Kidney epithelial cell (primary cell): Measurements from ENCODE around the gene TSC22D2. TPM values are rescaled to one million over a fixed set of nuclear protein-coding genes. Genes with fewer than 3 reads are reported as not detected.
A peak's percentile ranks its signal among the peaks of the same experiment; 100 is the strongest.

ENCODE experiments used
- DNase-seq: peaks from one replicate; pipeline ENCODE4 v3.0.0-alpha.2; 2010; ENCODE audit warnings: low read depth
- H3K27me3 ChIP-seq: 2 replicates; pipeline ENCODE4 v1.6.0; 2011; ENCODE audit warnings: low read length; ENCODE audit not compliant: control insufficient read depth, insufficient read depth
- H3K36me3 ChIP-seq: 2 replicates; pipeline ENCODE4 v1.5.1; 2011; ENCODE audit warnings: low read length; ENCODE audit not compliant: control insufficient read depth, insufficient read depth
- H3K4me3 ChIP-seq: 2 replicates; pipeline ENCODE4 v1.5.1; 2011; ENCODE audit warnings: low read depth, mild to moderate bottlenecking, control low read depth, low read length
- CTCF ChIP-seq: IDR thresholded peaks from 2 replicates; pipeline ENCODE4 v1.5.1; 2011; ENCODE audit warnings: mild to moderate bottlenecking, moderate library complexity, low read length, control low read depth, inconsistent platforms; ENCODE audit not compliant: insufficient read depth, poor library complexity, severe bottlenecking
- total RNA-seq: library from RNA; depleted of rRNA; stranded (reverse); fragments of >200 nt; gene quantifications from 2 replicates; pipeline ENCODE4 v1.2.3, GENCODE V29; 2015

The TSC22D2 gene
- total RNA-seq, result 13.3 and 16.8 TPM in 2 replicates

- Histone ChIP-seq H3K36me3 (peaks cover 4% of the 10 kb centered on the region), H3K27me3 (no peaks in the 10 kb centered on the region), H3K4me3 (peak within 1 kb of the TSS; percentile 84)
- no peak for TF ChIP-seq CTCF
- DNase-seq, result no peak
These were observed at the start of gene TSC22D2 for GRCh38 chr3:150408221-150409124. TSC22D2 (plus strand) TSS chr3:150408298; CDS start chr3:150409351, 1,053 bp downstream.

- TF ChIP-seq CTCF, result no peak
- Histone ChIP-seq H3K27me3 (no peaks in the 10 kb centered on the region), H3K36me3 (no peaks in the 10 kb centered on the region), H3K4me3 (no peak overlapping the region)
- DNase-seq, result no peak
These were observed 48.7 kb upstream of the TSC22D2 start for GRCh38 chr3:150359381-150359780.

GRCh38 chr3:150360966-150361365, 47.1 kb upstream of the TSC22D2 start:
- no peak for TF ChIP-seq CTCF
- DNase-seq, result no peak
- Histone ChIP-seq H3K27me3 (no peaks in the 10 kb centered on the region), H3K36me3 (no peaks in the 10 kb centered on the region), H3K4me3 (no peak overlapping the region)

GRCh38 chr3:150362515-150363302, 45.4 kb upstream of the TSC22D2 start:
- DNase-seq, result no peak
- no peak for TF ChIP-seq CTCF
- H3K36me3 ChIP-seq, result no peaks in the 10 kb centered on the region
- H3K27me3 ChIP-seq, result no peaks in the 10 kb centered on the region
- H3K4me3 ChIP-seq, result no peak overlapping the region

- H3K4me3 ChIP-seq, result no peak overlapping the region
- no peak for DNase-seq
- no peaks in the 10 kb centered on the region for H3K36me3 ChIP-seq
- TF ChIP-seq CTCF, result no peak
- no peaks in the 10 kb centered on the region for H3K27me3 ChIP-seq
These were observed 44.7 kb upstream of the TSC22D2 start for GRCh38 chr3:150363420-150363819.
